Transverse colon (tissue), 4 donors: Measurements from ENCODE around the gene LTK. TPM values are rescaled to one million over a fixed set of nuclear protein-coding genes. Genes with fewer than 3 reads are reported as not detected.

Experiments
- DNase-seq: peaks from one replicate; pipeline ENCODE4 v3.0.0-alpha.2; 2019
- H3K27ac ChIP-seq, 4 donors: fragments of 200-600 bp; sonication (generic); 2 replicates each; pipeline ENCODE4 v1.5.1; 2016 to 2018; ENCODE audit warnings: inconsistent platforms in 4 of 4
- H3K27me3 ChIP-seq: fragments of 200-600 bp; sonication (generic); 2 replicates; pipeline ENCODE4 v1.5.1; 2017; ENCODE audit warnings: inconsistent platforms
- H3K36me3 ChIP-seq, 4 donors: fragments of 200-600 bp; sonication (generic); 2 replicates each; pipeline ENCODE4 v1.5.1; 2017 to 2019; ENCODE audit warnings: inconsistent platforms in 4 of 4
- H3K4me1 ChIP-seq, 4 donors: fragments of 200-600 bp; sonication (generic); 2 replicates each; pipeline ENCODE4 v1.5.1; 2017 to 2020; ENCODE audit warnings: inconsistent platforms in 4 of 4
- H3K4me3 ChIP-seq, 4 donors: fragments of 200-600 bp; sonication (generic); 1 replicate in 1 of 4; 2 replicates in 3 of 4; pipeline versions ENCODE4 v1.5.1 to v1.6.1; 2017 to 2019; ENCODE audit warnings: inconsistent platforms in 4 of 4
- H3K9me3 ChIP-seq, 2 donors: fragments of 200-600 bp; sonication (generic); 2 replicates each; pipeline ENCODE4 v1.5.1; 2017 to 2019; ENCODE audit warnings: inconsistent platforms in 2 of 2
- CTCF ChIP-seq, 5 experiments: fragments of 200-600 bp in 3 of 5; fragments of 450-650 bp in 2 of 5; sonication (generic) in 3 of 5; IDR thresholded peaks; 1 replicate in 2 of 5; 2 replicates in 3 of 5; pipeline ENCODE4 v1.5.1; 2016 to 2017; ENCODE audit warnings: antibody characterized with exemption in 5 of 5, inconsistent platforms in 3 of 5, mild to moderate bottlenecking in 2 of 5, moderate library complexity in 1 of 5
- EP300 ChIP-seq: sonication (generic); formaldehyde crosslinking; IDR thresholded peaks from one replicate; pipeline ENCODE4 v1.6.1; 2017; ENCODE audit warnings: antibody characterized with exemption, low read depth
- POLR2A ChIP-seq: fragments of 450-650 bp; IDR thresholded peaks from one replicate; pipeline ENCODE4 v1.6.1; 2016; ENCODE audit warnings: antibody characterized with exemption, mild to moderate bottlenecking, moderate library complexity
- POLR2AphosphoS5 ChIP-seq, 3 donors: sonication (generic); formaldehyde crosslinking; IDR thresholded peaks; one replicate each; pipeline ENCODE4 v1.6.1; 2016; ENCODE audit warnings: antibody characterized with exemption in 3 of 3
- WGBS, 2 donors: methylation state at CpG; one replicate each; pipeline ENCODE4 v1.1.5; 2018; ENCODE audit warnings: low coverage in 1 of 2; 5-methylcytosine and 5-hydroxymethylcytosine counted together
- in situ Hi-C, 4 donors: fragments of 200-750 bp; cut with MboI; loops; one replicate each; pipeline versions ENCODE4 v1.15.0 to v1.15.1; 2017; ENCODE audit warnings: low sequenced_read_pairs in 3 of 4, low pct_ligation_motif_present in 1 of 4, low pct_unique_long_range_greater_than_20kb in 1 of 4
- intact Hi-C: fragments of 100-400 bp; cut with DNase I; formaldehyde crosslinking; loops from one replicate; pipeline ENCODE4 v1.15.1; 2023; ENCODE audit warnings: low total_unique reads
- total RNA-seq, 4 donors: library from RNA; depleted of rRNA; stranded (reverse); fragments of >200 nt; gene quantifications; one replicate each; pipeline ENCODE4 v1.1.0, GENCODE V29; 2016

The LTK gene
- total RNA-seq, 4 donors from 2014 or later, result 0.40 to 15.0 (median 11.6) TPM

- H3K27ac ChIP-seq, result no peak overlapping the region
Observed at GRCh38 chr15:41557673-41558399, 44.2 kb upstream of the LTK start.

GRCh38 chr15:41556677-41557076, 43.0 kb upstream of the LTK start:
- peaks cover 7% of the 10 kb centered on the region for H3K27me3 ChIP-seq
- WGBS, 2 donors, result 62 to 65% methylated on average over 2 to 5 of the region's 5 CpGs
- H3K9me3 ChIP-seq, result no peaks in the 10 kb centered on the region
- in situ Hi-C loops, result no loop called here
- DNase-seq, result no peak
- no peaks in the 10 kb centered on the region for H3K36me3 ChIP-seq
- intact Hi-C loops, result no loop called here
- TF ChIP-seq POLR2AphosphoS5 (IDR thresholded peaks at IDR 0.05) (no peak), EP300 (no peak), CTCF (IDR thresholded peaks at IDR 0.05) (no peak), POLR2A (no peak)
- H3K27ac ChIP-seq, result no peak overlapping the region
- peaks cover 0 to 24% (median 15%) of the 10 kb centered on the region in 4 donors for H3K4me1 ChIP-seq
- no peak overlapping the region for H3K4me3 ChIP-seq

More at GRCh38 chr15:41557673-41558399, 44.2 kb upstream of the LTK start:
- Histone ChIP-seq H3K4me1 (peaks cover 0 to 24% (median 15%) of the 10 kb centered on the region in 4 donors), H3K4me3 (no peak overlapping the region), H3K36me3 (no peaks in the 10 kb centered on the region), H3K9me3 (no peaks in the 10 kb centered on the region), H3K27me3 (peaks cover 7% of the 10 kb centered on the region)
- peak; percentile 60 for DNase-seq
- 18 to 25% methylated on average over 1 to 7 of the region's 7 CpGs for WGBS, 2 donors
- TF ChIP-seq CTCF (IDR thresholded peaks at IDR 0.05), result peak; percentile 55 to 76 (median 72)
- no peak for TF ChIP-seq POLR2AphosphoS5 (IDR thresholded peaks at IDR 0.05)
- in situ Hi-C loops, result no loop called here
- intact Hi-C loops, result no loop called here

DNA sequence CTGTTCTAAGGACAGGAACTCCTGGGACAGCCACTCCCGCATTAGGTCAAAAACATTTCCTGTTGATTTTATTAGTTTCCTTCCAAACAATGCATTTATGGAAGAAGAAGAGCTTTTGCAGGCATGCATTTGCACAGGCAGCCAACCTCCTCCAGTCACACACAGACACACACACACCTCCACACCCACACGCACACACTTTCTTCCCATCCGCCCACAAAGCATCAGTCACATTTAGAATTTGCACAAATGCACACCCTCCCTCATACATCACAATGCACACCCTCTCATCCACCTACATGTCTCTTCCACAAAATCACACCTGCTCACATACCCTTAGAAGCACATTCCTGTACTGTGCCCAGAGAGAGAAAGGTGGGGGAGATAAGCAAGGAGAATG, 41.3 kb upstream of the LTK start:
- H3K27me3 ChIP-seq, result peaks cover 6% of the 10 kb centered on the region
- DNase-seq, result no peak
- in situ Hi-C loops (no loop called here), intact Hi-C loops (no loop called here)
- no peak overlapping the region for H3K27ac ChIP-seq
- TF ChIP-seq EP300 (no peak), POLR2AphosphoS5 (IDR thresholded peaks at IDR 0.05) (no peak), POLR2A (no peak), CTCF (IDR thresholded peaks at IDR 0.05) (no peak)
- no peaks in the 10 kb centered on the region for H3K9me3 ChIP-seq
- no peak overlapping the region for H3K4me3 ChIP-seq
- no peaks in the 10 kb centered on the region for H3K36me3 ChIP-seq
- WGBS, 2 donors, result 74 to 76% methylated on average over 3 of the region's 3 CpGs
- H3K4me1 ChIP-seq, result peaks cover 0 to 23% (median 14%) of the 10 kb centered on the region in 4 donors

DNA sequence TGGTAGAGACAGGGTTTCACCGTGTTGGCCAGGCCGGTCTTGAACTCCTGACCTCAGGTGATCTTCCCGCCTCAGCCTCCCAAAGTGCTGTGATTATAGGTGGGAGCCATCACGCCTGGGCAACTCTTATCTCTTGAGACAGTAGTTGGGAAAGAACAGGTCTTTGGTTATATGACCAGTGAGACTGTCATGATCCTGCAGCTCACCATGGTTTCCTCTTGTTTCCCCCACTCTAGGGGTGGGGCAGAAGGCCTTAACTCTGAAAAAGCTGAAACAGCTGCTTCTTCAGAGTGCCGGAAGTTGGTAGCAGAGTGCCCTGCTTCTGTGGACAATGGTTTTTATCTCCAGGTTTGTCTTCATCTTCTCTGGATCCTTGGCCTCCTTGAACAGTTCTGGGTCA, 40.7 kb upstream of the LTK start:
- Histone ChIP-seq H3K9me3 (no peaks in the 10 kb centered on the region), H3K27me3 (peaks cover under 1% of the 10 kb centered on the region), H3K4me3 (no peak overlapping the region), H3K4me1 (peaks cover 0 to 17% (median 9%) of the 10 kb centered on the region in 4 donors), H3K27ac (no peak overlapping the region), H3K36me3 (no peaks in the 10 kb centered on the region)
- no peak for DNase-seq
- TF ChIP-seq EP300, result no peak
- TF ChIP-seq POLR2AphosphoS5 (IDR thresholded peaks at IDR 0.05), result no peak
- no peak for TF ChIP-seq POLR2A
- no peak for TF ChIP-seq CTCF (IDR thresholded peaks at IDR 0.05)
- WGBS, 2 donors, result 83 to 93% methylated on average over 1 to 5 of the region's 5 CpGs
- in situ Hi-C loops (no loop called here), intact Hi-C loops (no loop called here)
